ENCODE measurements around the gene AKAP6. TPM values are rescaled to one million over a fixed set of nuclear protein-coding genes. Genes with fewer than 3 reads are reported as not detected.

The AKAP6 gene
- total RNA-seq, 1 experiment from 2014 or later: 1.1 TPM

GRCh38 chr14:32436993-32437392 is 107.9 kb downstream of the AKAP6 start:
- no peak overlapping the region for H3T11ph ChIP-seq (ENCODE audit: low read length)
- H4K91ac ChIP-seq (ENCODE audit: insufficient read length, low read depth, low read length): no peak overlapping the region
- H3K27ac ChIP-seq (ENCODE audit: insufficient read length, low read depth, low read length): no peak overlapping the region
- no peak overlapping the region for H4K8ac ChIP-seq (replicated peaks; ENCODE audit: insufficient read length, low read depth, low read length)
- no peak overlapping the region for H3K4ac ChIP-seq (ENCODE audit: low read depth, low read length)
- no CpG with 5 or more reads among the region's 1 CpG for WGBS (ENCODE audit: extremely low coverage, insufficient read length, low lambda C conversion rate)
- no peak overlapping the region for H3K4me3 Mint-ChIP-seq
- no peak overlapping the region for H2BK5ac ChIP-seq (ENCODE audit: insufficient read length, low read length)
- no peak overlapping the region for H2BK15ac ChIP-seq (ENCODE audit: low read depth, low read length)
- H3K9ac ChIP-seq (ENCODE audit: extremely low read depth, insufficient read length, low read length): no peak overlapping the region
- H2BK120ac ChIP-seq (ENCODE audit: low read depth, low read length, poor library complexity, severe bottlenecking): no peak overlapping the region
- H2BK12ac ChIP-seq (ENCODE audit: insufficient read length, low read depth, low read length): no peak overlapping the region
- no peaks in the 10 kb centered on the region for H3K23me2 ChIP-seq (ENCODE audit: insufficient read length, low read depth, low read length, poor library complexity, severe bottlenecking)
- H3K4me1 Mint-ChIP-seq: no peaks in the 10 kb centered on the region
- H3K79me1 ChIP-seq (ENCODE audit: insufficient read depth, low read depth, low read length, poor library complexity, severe bottlenecking): no peaks in the 10 kb centered on the region
- H2AK5ac ChIP-seq (ENCODE audit: insufficient read length, low read length): no peak overlapping the region
- H2AFZ ChIP-seq (ENCODE audit: low read length): no peak overlapping the region
- no peak overlapping the region for H3K18ac ChIP-seq (ENCODE audit: insufficient read length, low read depth, low read length)
- no peak overlapping the region for H3K23ac ChIP-seq (ENCODE audit: insufficient read length, low read depth, low read length)
- DNase-seq: no peak
- no peak overlapping the region for H3K4me2 ChIP-seq (ENCODE audit: insufficient read depth, insufficient read length, low read length)
- H3K9me3 Mint-ChIP-seq: no peaks in the 10 kb centered on the region
- no peak for TF ChIP-seq CTCF (conservative IDR thresholded peaks at IDR 0.05)
- no peaks in the 10 kb centered on the region for H3K27me3 ChIP-seq (ENCODE audit: insufficient read depth, low read length)
- H2BK20ac ChIP-seq (ENCODE audit: low read depth, low read length, poor library complexity, severe bottlenecking): no peak overlapping the region
- no peaks in the 10 kb centered on the region for H3K79me2 ChIP-seq (ENCODE audit: insufficient read depth, low read length)
- H3K56ac ChIP-seq (ENCODE audit: insufficient read length, low read depth, low read length): no peak overlapping the region
- no peaks in the 10 kb centered on the region; a peak in 1 of 7 replicates for H3K36me3 Mint-ChIP-seq (ENCODE audit: insufficient read depth in 1 of 3, low read depth in 3 of 3)
- H3K4me1 ChIP-seq (ENCODE audit: insufficient read depth, low read length): no peaks in the 10 kb centered on the region
- H3K9me3 ChIP-seq (ENCODE audit: control insufficient read depth, low read depth, low read length): no peaks in the 10 kb centered on the region
- H4K20me1 ChIP-seq (ENCODE audit: control insufficient read depth, insufficient read depth, insufficient read length): no peaks in the 10 kb centered on the region
- H4K5ac ChIP-seq (ENCODE audit: insufficient read length, low read depth, low read length): no peak overlapping the region
- H3K14ac ChIP-seq (ENCODE audit: insufficient read depth, low read length): no peak overlapping the region
- H3K27me3 Mint-ChIP-seq (ENCODE audit: low read depth): no peaks in the 10 kb centered on the region
- H3K27ac Mint-ChIP-seq: no peak overlapping the region

Measured in H9 (cell line).